SU-DHL-6 (cell line): Measurements from ENCODE around the gene CHD6.

Source experiments
- EZH2phosphoT487 ChIP-seq: fragments of 200-600 bp; sonication (generic), shearing (Covaris generic); conservative IDR thresholded peaks from 2 replicates; pipeline ENCODE4 v1.6.1; 2018; ENCODE audit warnings: mild to moderate bottlenecking, antibody characterized with exemption, low read length, moderate library complexity, mixed read lengths
- TF ChIP-seq, protein P1 (sequence below): fragments of 200-600 bp; sonication (generic); IDR thresholded peaks from one replicate; pipeline ENCODE4 v1.5.1; 2017; ENCODE audit warnings: antibody characterized with exemption, mild to moderate bottlenecking, low read length, moderate library complexity; ENCODE audit not compliant: insufficient read depth, poor library complexity, severe bottlenecking

DNA sequence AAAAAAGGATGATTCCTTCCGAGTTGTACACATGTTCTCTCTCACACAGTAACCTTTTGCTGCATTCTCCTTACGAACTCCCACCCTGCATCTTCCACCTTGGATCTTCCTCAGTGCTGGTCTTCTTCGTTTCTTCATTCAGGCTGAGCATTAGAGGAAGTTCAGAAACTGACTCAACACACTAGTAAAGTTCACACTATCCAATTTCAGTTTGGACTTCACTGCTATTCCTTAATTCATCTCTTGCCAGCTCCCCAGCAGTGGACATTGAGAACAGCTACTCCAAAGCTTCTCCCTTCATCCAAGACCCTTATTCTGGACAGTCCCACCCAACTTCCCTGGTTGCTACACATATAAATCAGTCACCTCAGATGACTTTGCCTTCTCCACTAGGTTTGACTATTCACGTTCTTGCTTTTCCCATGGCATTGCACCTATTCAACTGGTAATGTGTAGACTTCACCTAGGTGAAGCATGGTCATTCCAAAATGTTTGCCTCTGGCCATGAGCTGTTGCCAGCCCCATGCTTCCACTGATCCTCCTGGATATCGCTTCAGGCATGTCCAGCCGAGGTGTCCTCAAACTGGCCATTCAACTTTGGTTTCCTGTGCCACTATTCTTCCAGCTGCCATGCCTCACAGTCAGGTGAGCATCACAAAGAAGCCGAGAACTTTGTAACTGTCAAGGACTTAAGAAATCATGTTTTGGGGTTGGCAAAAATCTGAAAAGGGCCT is 147.6 kb downstream of the CHD6 start:
- TF ChIP-seq, protein P1, sequence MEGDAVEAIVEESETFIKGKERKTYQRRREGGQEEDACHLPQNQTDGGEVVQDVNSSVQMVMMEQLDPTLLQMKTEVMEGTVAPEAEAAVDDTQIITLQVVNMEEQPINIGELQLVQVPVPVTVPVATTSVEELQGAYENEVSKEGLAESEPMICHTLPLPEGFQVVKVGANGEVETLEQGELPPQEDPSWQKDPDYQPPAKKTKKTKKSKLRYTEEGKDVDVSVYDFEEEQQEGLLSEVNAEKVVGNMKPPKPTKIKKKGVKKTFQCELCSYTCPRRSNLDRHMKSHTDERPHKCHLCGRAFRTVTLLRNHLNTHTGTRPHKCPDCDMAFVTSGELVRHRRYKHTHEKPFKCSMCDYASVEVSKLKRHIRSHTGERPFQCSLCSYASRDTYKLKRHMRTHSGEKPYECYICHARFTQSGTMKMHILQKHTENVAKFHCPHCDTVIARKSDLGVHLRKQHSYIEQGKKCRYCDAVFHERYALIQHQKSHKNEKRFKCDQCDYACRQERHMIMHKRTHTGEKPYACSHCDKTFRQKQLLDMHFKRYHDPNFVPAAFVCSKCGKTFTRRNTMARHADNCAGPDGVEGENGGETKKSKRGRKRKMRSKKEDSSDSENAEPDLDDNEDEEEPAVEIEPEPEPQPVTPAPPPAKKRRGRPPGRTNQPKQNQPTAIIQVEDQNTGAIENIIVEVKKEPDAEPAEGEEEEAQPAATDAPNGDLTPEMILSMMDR, result no peak
- TF ChIP-seq EZH2phosphoT487, result no peak
